HG03159 (cell line): ENCODE measurements around the gene OR52J3.

ENCODE experiments used
- ATAC-seq: cut with Tn5 transposase; IDR thresholded peaks from one replicate; pipeline ENCODE4 v1.9.1; 2021; ENCODE audit warnings: mild to moderate bottlenecking, moderate library complexity; ENCODE audit not compliant: unreplicated experiment

Gene OR52J3

GRCh38 chr11:5092821-5093585 lies 46.7 kb downstream of the OR52J3 start:
- no peak for ATAC-seq

GRCh38 chr11:5096011-5096410 lies 49.7 kb downstream of the OR52J3 start:
- no peak for ATAC-seq
